Fibroblast of skin of right biceps (primary cell): Measurements from ENCODE around the gene EFCAB14.
A peak's percentile ranks its signal among the peaks of the same experiment; 100 is the strongest.
"Not testable (repeated sequence)": the region's sequence is repeated elsewhere in the genome, so short reads cannot be mapped to it uniquely, and the experiment has no call there.

Experiments
- DNase-seq: peaks from one replicate; pipeline ENCODE4 v3.0.0-alpha.2; 2013

The EFCAB14 gene

GRCh38 chr1:46682064-46682463 lies 36.9 kb downstream of the EFCAB14 start:
- no peak for DNase-seq

- DNase-seq, result no peak
Measured at GRCh38 chr1:46681333-46682034, 37.4 kb downstream of the EFCAB14 start.

- no peak for DNase-seq
Measured at GRCh38 chr1:46679789-46680573, 38.9 kb downstream of the EFCAB14 start.

DNA sequence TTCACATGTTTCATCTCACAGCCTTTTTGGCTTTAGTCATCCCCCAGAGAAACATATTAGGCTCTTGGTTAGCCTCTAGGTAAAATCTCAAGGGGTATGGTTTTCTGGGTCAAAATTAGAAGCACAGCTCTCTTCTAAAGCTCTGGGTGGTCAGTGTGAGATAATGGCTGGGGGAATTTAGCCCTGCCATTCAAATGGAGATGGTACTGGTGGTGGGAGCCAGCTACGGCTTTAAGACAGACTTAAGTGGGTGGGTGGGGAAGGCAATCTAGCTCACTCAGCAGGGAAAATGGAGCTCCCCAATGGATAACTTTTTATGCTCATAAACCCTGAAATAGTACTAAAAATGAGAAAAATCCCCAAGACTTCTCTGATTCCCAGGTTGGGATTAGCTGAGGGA lies 41.6 kb downstream of the EFCAB14 start:
- no peak for DNase-seq

GRCh38 chr1:46676531-46676930 lies 42.4 kb downstream of the EFCAB14 start:
- DNase-seq, result no peak

DNA sequence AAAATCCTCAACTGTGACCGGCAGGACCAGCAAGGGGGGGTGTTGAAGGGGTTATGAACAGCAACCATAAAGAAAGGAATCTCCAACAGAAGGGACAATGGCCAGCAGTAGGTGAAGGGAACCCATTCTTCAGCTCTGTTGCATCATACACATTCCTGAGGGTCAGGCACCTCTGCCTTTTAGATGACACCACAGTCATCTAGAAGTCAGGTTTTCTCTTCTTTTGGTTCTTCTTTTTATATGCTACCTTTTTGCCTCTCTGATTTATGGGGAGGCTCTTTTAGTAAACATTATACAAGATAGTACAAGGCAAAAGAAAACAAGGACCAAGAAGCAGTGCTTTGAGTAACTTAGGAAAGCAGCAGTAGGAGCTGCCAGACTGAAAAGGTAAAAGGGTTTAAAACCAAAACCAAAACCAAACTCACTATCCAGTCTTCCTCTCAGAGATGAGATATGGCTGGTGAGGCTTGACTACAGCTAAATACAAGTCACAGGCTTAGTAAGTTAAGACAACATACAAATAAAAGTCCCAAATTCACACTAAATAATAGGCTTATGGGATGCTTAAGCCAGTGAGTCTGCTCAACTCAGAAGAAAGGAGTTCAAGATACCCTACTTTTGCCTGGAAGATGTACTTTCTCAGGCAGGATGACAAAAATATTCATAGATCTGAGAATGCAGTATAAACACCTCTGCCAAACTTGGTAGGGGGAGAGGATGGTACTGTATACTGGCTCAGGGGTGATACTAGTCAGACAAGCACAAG lies 43.2 kb downstream of the EFCAB14 start:
- DNase-seq, result no peak

DNA sequence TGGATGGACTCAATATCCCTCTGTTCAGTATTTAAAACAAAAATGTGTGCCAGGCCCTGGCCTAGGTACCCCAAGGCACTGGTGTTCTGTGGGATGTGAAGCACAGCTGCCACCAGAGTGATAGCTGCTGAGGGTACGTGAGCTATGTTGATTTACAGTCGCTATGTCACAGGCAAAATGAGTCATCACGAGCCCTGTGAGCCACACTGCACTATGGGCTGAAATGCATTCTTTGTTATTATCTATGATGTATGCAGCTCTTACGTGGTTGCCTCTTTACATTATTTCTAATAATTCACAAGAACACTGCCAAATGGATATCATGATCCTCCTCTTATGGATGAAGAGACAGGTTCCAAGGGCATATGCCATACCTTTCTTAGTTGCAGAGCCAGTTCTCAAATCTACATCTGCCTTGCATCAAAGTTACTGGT lies 45.1 kb downstream of the EFCAB14 start:
- DNase-seq, result peak; percentile 64

- no peak for DNase-seq
Measured at GRCh38 chr1:46672696-46673095, 46.2 kb downstream of the EFCAB14 start.

DNA sequence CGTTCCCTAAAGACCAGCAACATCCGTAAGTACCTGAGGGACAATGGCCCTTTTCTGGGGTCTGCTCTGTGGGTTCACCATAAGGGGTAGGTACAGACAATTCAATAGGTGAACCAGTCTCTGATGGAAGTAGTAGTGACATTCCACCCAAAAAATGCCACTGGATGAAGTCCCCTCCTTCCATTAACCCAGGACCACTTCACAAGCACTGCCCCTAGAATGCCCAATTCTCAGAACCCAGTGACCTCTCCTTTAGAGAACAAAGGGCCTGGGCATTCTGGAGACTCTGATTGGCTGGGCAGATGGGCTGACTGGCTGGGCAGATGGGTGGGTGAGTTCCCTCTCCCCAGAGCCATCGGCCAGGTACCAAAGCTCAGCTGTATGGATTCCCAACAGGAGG lies 47.4 kb downstream of the EFCAB14 start, which contains the start of gene TEX38:
Gene TEX38 (plus strand): TSS at position 301 of the 400 bp plus-strand sequence. CDS start 81 bp downstream, at position 382.
- no peak for DNase-seq

GRCh38 chr1:46670134-46670533 lies 48.8 kb downstream of the EFCAB14 start:
- no peak for DNase-seq

DNA sequence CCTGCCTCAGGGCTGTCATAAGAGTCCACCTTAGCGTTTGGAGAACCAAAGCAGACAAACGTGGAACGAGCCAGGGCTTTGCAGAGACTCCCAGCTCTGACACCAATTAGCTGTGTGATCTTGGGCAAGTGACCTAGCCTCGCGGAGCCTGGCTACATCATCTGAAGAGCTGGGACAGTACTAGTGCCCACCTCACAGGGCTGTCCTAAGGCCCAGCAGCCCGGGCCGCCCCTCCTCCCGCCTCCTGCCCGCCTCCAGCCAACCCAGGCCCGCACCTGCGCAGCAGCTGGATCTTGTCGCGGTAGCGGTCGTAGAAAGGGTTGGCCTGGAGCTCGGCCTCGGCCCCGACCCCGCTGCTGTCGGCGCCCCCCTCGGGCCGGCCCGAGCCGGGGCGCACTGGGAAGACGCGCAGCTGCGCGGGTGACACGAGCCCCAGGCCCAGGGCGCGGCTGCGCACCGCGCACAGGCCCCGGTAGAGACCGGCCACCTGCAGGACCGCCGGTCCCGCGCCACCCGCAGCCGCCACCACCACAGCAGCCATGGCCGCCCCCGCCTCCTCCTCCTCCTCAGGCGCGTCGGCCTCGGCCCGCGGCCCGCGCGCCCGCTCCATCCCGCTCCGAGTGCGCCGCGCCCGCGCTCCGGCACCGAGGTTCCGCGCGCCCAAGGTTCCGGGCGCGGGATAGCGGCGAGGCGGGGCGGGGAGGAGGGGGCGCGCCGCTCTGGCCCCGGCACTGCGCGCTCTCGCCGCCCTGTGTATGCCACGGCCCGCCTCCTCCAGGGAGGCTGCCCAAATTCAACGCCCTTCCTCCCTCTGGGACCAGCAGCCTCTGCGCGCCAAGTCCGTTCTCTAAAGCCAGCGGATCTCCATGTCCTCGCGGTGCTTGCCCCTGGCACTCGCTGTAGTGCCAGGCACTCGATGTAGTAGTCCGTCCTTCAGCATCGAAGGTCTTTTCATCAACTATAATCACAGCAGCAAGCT lies 50.8 kb downstream of the EFCAB14 start, which contains the start of gene ATPAF1:
Gene ATPAF1 (minus strand): TSS at position 583 of the 979 bp plus-strand sequence. CDS start 42 bp downstream, at position 541.
- peak; percentile 79 for DNase-seq

- no peak for DNase-seq
Measured at GRCh38 chr1:46665983-46666382, 52.9 kb downstream of the EFCAB14 start.

- not testable (repeated sequence) for DNase-seq
Measured at GRCh38 chr1:46662919-46663318, 56.0 kb downstream of the EFCAB14 start.

GRCh38 chr1:46660116-46660515 lies 58.8 kb downstream of the EFCAB14 start:
- DNase-seq, result not testable (repeated sequence)

DNA sequence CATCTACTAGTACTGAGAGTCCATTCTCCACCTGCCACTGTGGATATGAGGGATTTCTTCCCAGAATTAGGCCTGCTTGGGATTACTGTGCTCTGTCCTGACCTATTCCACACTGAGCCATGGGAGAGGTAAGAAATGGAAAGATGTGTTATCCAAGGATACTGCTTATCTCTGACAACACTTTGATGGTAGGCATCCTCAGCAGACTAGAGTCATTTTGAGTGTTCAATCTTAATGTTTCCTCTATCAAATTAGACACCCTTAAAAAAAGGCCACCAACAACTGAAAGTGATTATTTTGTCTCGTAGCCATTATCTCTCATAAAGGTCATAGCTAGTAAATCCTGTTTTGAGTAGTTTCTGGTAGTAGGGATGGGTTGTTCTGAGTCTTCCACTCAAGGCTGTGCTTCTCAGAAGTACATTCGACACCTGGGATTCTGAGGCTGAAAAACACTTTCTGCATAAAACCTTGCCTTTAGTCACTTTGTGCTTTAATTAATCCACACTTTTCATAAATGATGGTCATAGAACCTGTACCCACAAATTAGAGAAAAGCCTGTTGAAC lies 59.5 kb downstream of the EFCAB14 start:
- DNase-seq, result no peak

DNA sequence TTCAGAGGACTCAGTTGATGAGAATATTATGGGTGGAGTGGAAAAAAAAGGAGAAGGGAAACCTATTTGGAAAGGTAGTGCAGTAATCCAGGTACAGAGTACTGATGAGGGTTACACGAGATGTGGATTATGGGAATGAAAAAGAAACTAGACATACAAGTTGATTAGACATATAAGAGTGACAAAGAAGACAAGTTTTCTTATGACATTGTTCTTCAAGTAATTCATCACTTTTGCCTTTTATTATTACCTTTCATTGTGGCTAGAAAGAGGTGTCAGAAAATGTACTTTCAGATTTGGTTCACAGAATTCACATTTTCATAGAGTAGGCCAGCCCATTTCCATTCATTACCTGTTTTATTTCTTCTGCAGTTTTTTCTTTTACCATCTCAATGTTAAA lies 61.1 kb downstream of the EFCAB14 start:
- no peak for DNase-seq

- no peak for DNase-seq
Measured at GRCh38 chr1:46656643-46657042, 62.3 kb downstream of the EFCAB14 start.

DNA sequence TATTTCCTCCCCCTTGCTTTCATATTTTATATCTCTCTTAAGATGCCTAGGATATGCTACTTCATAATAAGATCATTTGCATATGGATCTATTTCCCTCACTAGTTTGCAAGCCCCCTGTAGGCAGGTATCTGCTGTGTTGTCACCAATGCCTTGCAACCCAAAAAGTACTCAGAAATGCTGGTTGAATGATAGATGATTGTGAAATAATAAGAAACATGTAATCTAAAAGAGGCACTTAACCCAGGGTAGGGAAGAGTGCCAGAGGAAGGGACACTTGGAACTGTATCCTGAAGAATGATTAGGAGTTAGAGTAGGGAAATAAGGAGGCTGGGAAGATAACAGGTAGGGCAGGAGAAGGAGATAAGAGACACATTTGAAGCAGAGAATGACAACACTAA lies 63.1 kb downstream of the EFCAB14 start:
- no peak for DNase-seq

GRCh38 chr1:46654698-46655097 lies 64.2 kb downstream of the EFCAB14 start:
- DNase-seq, result not testable (repeated sequence)

GRCh38 chr1:46654012-46654411 lies 64.9 kb downstream of the EFCAB14 start:
- DNase-seq, result no peak

DNA sequence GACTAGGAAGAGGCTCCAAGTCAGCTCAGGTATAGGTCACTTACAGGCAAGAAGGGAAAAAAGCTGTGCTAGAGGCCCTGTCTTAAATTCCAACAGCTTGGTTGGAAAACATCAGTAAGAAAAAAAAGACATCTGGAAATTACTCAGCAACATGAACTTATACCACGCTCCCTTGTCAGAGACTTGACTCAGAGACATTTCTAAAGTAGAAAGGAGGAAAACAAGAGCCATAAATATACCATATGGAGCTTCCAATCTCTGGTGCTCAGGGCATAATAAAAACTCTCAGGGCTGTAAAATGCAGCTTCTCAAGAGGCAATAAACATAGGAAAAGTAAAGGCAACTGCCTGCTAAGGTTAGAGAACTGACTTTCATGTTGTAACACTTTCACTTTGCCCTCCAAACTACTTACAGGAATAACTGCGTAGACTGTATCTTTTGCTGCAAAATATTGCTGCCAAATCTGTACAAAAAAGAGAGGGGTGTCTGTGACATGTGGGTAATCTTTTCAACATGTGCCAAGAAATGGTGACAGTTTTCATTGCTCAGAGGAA lies 65.4 kb downstream of the EFCAB14 start:
- DNase-seq, result peak; percentile 8
